ENCODE results near the gene MRPL40. TPM values are rescaled to one million over a fixed set of nuclear protein-coding genes. Genes with fewer than 3 reads are reported as not detected.

Gene MRPL40
- total and polyA plus RNA-seq, 10 of the 15 experiments (the other 5 are each of a cell fraction or from before 2014, with no cell fraction given) = 41.2 to 207 (median 69.1) TPM

DNA sequence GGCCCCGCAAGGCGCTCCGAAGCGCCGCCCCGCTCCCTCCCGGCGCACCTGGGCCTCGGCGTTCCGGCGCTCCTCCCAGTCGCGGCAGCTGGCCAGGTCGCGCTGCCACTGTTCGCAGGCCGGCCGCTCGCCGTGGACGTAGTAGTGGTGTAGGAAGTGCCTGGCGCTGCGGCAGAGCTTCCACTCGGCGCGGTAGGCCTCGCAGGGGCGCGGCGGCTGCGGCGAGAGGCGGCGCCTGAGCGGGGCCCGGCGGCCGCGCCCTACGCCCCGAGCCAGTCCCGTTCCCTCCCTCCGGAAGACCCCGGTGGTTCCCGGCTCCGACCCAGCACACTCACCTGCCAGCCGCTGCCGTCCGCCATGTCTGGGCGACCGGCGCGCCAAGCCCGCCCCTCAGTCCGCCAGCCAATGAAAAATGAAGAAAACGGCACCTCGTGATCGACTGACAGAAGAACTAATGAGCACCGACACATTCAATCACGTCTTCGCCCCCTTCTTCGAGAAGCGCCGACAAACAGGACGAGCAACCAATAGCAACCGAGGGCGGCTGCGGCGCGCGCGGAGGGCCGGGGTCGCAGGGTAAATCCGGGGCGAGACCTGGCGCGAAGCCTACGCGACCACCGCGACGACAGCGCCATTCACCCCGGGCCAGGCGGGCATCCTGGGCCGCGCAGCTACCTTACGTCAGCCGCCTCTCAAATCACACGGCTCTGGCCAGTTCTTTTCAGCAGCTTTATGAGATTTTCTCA is 15.2 kb downstream of the MRPL40 start, which contains the start of gene C22orf39 (continued):
- TF ChIP-seq ZNF207 (IDR thresholded peaks at IDR 0.05; ENCODE audit: borderline replicate concordance) = peak; percentile 37; the same call in 1 of the 2 replicates
- peak; percentile 51; the same call in 1 of the 2 replicates for TF ChIP-seq ZSCAN29 (IDR thresholded peaks at IDR 0.05)
- TF ChIP-seq, protein P1, sequence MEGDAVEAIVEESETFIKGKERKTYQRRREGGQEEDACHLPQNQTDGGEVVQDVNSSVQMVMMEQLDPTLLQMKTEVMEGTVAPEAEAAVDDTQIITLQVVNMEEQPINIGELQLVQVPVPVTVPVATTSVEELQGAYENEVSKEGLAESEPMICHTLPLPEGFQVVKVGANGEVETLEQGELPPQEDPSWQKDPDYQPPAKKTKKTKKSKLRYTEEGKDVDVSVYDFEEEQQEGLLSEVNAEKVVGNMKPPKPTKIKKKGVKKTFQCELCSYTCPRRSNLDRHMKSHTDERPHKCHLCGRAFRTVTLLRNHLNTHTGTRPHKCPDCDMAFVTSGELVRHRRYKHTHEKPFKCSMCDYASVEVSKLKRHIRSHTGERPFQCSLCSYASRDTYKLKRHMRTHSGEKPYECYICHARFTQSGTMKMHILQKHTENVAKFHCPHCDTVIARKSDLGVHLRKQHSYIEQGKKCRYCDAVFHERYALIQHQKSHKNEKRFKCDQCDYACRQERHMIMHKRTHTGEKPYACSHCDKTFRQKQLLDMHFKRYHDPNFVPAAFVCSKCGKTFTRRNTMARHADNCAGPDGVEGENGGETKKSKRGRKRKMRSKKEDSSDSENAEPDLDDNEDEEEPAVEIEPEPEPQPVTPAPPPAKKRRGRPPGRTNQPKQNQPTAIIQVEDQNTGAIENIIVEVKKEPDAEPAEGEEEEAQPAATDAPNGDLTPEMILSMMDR (IDR thresholded peaks at IDR 0.05 in 2 of 3, conservative IDR thresholded peaks at IDR 0.05 in 1 of 3; ENCODE audit: control insufficient read depth in 2 of 3, extremely low read depth in 1 of 3, insufficient read depth in 1 of 3, low read depth in 3 of 3, low read length in 3 of 3) = no peak
- TF ChIP-seq BACH1 (IDR thresholded peaks at IDR 0.05; ENCODE audit: borderline replicate concordance) = peak; percentile 82
- TF ChIP-seq BMI1 (IDR thresholded peaks at IDR 0.05; ENCODE audit: borderline replicate concordance) = no peak
- TF ChIP-seq, protein P2, sequence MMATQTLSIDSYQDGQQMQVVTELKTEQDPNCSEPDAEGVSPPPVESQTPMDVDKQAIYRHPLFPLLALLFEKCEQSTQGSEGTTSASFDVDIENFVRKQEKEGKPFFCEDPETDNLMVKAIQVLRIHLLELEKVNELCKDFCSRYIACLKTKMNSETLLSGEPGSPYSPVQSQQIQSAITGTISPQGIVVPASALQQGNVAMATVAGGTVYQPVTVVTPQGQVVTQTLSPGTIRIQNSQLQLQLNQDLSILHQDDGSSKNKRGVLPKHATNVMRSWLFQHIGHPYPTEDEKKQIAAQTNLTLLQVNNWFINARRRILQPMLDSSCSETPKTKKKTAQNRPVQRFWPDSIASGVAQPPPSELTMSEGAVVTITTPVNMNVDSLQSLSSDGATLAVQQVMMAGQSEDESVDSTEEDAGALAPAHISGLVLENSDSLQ (IDR thresholded peaks at IDR 0.05) = peak; percentile 99
- no peak for TF ChIP-seq CEBPB (IDR thresholded peaks at IDR 0.05; ENCODE audit: borderline replicate concordance in 1 of 2, low read depth in 2 of 2, low read length in 2 of 2)
- no peak for TF ChIP-seq ZZZ3 (IDR thresholded peaks at IDR 0.05; ENCODE audit: control insufficient read depth, insufficient read length, low read depth)
- 0 out of 2 replicates have a peak, but pooled peaks have one; percentile 23 for TF ChIP-seq PML (IDR thresholded peaks at IDR 0.05; ENCODE audit: low read length)
- peak; percentile 67 for TF ChIP-seq NR2C1 (IDR thresholded peaks at IDR 0.05)
- TF ChIP-seq, protein P3, sequence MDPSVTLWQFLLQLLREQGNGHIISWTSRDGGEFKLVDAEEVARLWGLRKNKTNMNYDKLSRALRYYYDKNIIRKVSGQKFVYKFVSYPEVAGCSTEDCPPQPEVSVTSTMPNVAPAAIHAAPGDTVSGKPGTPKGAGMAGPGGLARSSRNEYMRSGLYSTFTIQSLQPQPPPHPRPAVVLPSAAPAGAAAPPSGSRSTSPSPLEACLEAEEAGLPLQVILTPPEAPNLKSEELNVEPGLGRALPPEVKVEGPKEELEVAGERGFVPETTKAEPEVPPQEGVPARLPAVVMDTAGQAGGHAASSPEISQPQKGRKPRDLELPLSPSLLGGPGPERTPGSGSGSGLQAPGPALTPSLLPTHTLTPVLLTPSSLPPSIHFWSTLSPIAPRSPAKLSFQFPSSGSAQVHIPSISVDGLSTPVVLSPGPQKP (IDR thresholded peaks at IDR 0.05; ENCODE audit: low read depth, low read length) = no peak
- no peak for TF ChIP-seq RAD21 (IDR thresholded peaks at IDR 0.05; ENCODE audit: insufficient read depth, low read depth, low read length)
- TF ChIP-seq HDAC2 (IDR thresholded peaks at IDR 0.05) = no peak
- TF ChIP-seq DPF2 (IDR thresholded peaks at IDR 0.05) = peak; percentile 96
- TF ChIP-seq YBX1 (IDR thresholded peaks at IDR 0.05) = no peak
- TF ChIP-seq, protein P4, sequence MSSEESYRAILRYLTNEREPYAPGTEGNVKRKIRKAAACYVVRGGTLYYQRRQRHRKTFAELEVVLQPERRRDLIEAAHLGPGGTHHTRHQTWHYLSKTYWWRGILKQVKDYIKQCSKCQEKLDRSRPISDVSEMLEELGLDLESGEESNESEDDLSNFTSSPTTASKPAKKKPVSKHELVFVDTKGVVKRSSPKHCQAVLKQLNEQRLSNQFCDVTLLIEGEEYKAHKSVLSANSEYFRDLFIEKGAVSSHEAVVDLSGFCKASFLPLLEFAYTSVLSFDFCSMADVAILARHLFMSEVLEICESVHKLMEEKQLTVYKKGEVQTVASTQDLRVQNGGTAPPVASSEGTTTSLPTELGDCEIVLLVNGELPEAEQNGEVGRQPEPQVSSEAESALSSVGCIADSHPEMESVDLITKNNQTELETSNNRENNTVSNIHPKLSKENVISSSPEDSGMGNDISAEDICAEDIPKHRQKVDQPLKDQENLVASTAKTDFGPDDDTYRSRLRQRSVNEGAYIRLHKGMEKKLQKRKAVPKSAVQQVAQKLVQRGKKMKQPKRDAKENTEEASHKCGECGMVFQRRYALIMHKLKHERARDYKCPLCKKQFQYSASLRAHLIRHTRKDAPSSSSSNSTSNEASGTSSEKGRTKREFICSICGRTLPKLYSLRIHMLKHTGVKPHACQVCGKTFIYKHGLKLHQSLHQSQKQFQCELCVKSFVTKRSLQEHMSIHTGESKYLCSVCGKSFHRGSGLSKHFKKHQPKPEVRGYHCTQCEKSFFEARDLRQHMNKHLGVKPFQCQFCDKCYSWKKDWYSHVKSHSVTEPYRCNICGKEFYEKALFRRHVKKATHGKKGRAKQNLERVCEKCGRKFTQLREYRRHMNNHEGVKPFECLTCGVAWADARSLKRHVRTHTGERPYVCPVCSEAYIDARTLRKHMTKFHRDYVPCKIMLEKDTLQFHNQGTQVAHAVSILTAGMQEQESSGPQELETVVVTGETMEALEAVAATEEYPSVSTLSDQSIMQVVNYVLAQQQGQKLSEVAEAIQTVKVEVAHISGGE (CRISPR knock-in tag; IDR thresholded peaks at IDR 0.05) = no peak
- TF ChIP-seq CBFB (IDR thresholded peaks at IDR 0.05; ENCODE audit: low read depth) = peak; percentile 27; the same call in 1 of the 2 replicates
- TF ChIP-seq SIN3A (IDR thresholded peaks at IDR 0.05; ENCODE audit: low read depth, low read length) = 0 out of 2 replicates have a peak, but pooled peaks have one; percentile 42
- TF ChIP-seq, protein P5, sequence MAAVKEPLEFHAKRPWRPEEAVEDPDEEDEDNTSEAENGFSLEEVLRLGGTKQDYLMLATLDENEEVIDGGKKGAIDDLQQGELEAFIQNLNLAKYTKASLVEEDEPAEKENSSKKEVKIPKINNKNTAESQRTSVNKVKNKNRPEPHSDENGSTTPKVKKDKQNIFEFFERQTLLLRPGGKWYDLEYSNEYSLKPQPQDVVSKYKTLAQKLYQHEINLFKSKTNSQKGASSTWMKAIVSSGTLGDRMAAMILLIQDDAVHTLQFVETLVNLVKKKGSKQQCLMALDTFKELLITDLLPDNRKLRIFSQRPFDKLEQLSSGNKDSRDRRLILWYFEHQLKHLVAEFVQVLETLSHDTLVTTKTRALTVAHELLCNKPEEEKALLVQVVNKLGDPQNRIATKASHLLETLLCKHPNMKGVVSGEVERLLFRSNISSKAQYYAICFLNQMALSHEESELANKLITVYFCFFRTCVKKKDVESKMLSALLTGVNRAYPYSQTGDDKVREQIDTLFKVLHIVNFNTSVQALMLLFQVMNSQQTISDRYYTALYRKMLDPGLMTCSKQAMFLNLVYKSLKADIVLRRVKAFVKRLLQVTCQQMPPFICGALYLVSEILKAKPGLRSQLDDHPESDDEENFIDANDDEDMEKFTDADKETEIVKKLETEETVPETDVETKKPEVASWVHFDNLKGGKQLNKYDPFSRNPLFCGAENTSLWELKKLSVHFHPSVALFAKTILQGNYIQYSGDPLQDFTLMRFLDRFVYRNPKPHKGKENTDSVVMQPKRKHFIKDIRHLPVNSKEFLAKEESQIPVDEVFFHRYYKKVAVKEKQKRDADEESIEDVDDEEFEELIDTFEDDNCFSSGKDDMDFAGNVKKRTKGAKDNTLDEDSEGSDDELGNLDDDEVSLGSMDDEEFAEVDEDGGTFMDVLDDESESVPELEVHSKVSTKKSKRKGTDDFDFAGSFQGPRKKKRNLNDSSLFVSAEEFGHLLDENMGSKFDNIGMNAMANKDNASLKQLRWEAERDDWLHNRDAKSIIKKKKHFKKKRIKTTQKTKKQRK (IDR thresholded peaks at IDR 0.05; ENCODE audit: low read depth, low read length) = peak; percentile 89
